HUES64 (cell line): ENCODE measurements around the gene ANXA4.
"Not testable (repeated sequence)": the region's sequence is repeated elsewhere in the genome, so short reads cannot be mapped to it uniquely, and the experiment has no call there.

Experiments used
- H3K27ac ChIP-seq: 2 replicates; pipeline ENCODE4 v1.7.0; 2013; ENCODE audit warnings: low read depth, low read length, inconsistent platforms
- H3K27me3 ChIP-seq: 2 replicates; pipeline ENCODE4 v1.6.1; 2013; ENCODE audit warnings: mild to moderate bottlenecking, low read length; ENCODE audit not compliant: insufficient read depth
- H3K36me3 ChIP-seq: 2 replicates; pipeline ENCODE4 v1.6.1; 2013; ENCODE audit warnings: mild to moderate bottlenecking, low read length; ENCODE audit not compliant: insufficient read depth
- H3K4me1 ChIP-seq: 2 replicates; pipeline ENCODE4 v1.6.1; 2013; ENCODE audit warnings: mild to moderate bottlenecking, low read length, moderate library complexity; ENCODE audit not compliant: insufficient read depth
- H3K4me3 ChIP-seq: 2 replicates; pipeline ENCODE4 v1.5.1; 2013; ENCODE audit warnings: mild to moderate bottlenecking, low read length, moderate library complexity
- H3K9ac ChIP-seq: 2 replicates; pipeline ENCODE4 v1.6.1; 2013; ENCODE audit warnings: mild to moderate bottlenecking, low read depth, low read length
- H3K9me3 ChIP-seq: 2 replicates; pipeline ENCODE4 v1.6.1; 2013; ENCODE audit warnings: low read depth, low read length; ENCODE audit not compliant: insufficient read depth
- WGBS: fragments of 150-250, 120-280 bp; methylation state at CpG from one replicate; pipeline ENCODE4 v1.1.7; 2013; ENCODE audit warnings: missing lambda C conversion rate; 5-methylcytosine and 5-hydroxymethylcytosine counted together

Gene ANXA4

GRCh38 chr2:69815717-69816116, 73.8 kb downstream of the ANXA4 start:
- Histone ChIP-seq H3K4me1 (0 out of 2 replicates have a peak, but pooled peaks cover 3% of the 10 kb centered on the region), H3K36me3 (0 out of 2 replicates have a peak, but pooled peaks cover 2% of the 10 kb centered on the region), H3K27me3 (no peaks in the 10 kb centered on the region), H3K9me3 (no peaks in the 10 kb centered on the region), H3K9ac (no peak overlapping the region), H3K27ac (no peak overlapping the region), H3K4me3 (no peak overlapping the region)
- WGBS = 80% methylated on average over 1 of the region's 1 CpG

- Histone ChIP-seq H3K4me3 (no peak overlapping the region), H3K27me3 (no peaks in the 10 kb centered on the region), H3K36me3 (0 out of 2 replicates have a peak, but pooled peaks cover 5% of the 10 kb centered on the region), H3K27ac (no peak overlapping the region), H3K9me3 (no peaks in the 10 kb centered on the region), H3K9ac (no peak overlapping the region), H3K4me1 (0 out of 2 replicates have a peak, but pooled peaks cover 3% of the 10 kb centered on the region)
- WGBS = 17% methylated on average over 2 of the region's 3 CpGs
These were observed 75.1 kb downstream of the ANXA4 start for GRCh38 chr2:69816923-69817542.

DNA sequence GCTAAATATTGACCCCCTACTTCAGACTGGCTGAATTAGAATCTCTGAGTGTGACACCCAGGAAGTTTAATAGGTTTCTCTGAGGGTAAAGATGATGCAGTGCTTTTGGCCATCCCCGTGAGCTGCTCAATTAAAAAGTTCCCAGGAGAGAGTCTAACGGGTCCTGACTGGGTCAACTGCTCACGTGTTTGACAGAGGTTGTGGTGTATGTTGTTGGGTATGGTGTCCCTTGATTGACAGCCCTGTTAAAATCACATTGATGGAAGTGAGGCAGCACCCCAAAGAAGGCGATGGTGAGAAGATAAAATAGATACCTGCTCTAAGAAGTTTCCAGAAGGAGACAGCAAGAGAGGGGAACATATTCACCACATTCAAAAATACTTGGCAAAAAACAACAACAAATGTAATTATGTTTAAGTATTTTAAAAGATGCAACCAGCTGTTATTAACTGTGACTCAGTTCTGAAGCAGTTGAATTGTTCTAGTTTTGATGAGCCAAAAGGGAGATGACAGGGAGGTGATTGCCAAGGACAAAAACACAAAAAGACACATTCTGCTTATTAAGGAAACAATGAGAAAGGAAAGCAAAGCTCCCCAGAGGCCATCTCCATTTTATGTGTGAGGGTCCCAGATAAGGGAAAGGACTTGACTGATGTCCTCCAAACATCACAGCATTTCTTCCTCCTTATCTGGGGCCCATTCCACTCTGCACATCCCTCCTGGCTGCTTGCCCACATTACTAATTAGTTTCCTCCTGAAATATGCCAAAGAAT, 76.0 kb downstream of the ANXA4 start:
- H3K9me3 ChIP-seq = no peaks in the 10 kb centered on the region
- H3K4me1 ChIP-seq = 0 out of 2 replicates have a peak, but pooled peaks cover 3% of the 10 kb centered on the region
- no peak overlapping the region for H3K4me3 ChIP-seq
- 0 out of 2 replicates have a peak, but pooled peaks cover 5% of the 10 kb centered on the region for H3K36me3 ChIP-seq
- no peaks in the 10 kb centered on the region for H3K27me3 ChIP-seq
- H3K27ac ChIP-seq = no peak overlapping the region
- H3K9ac ChIP-seq = no peak overlapping the region
- 86% methylated on average over 4 of the region's 4 CpGs for whole genome bisulfite sequencing

GRCh38 chr2:69827796-69828540, 86.0 kb downstream of the ANXA4 start:
- no peaks in the 10 kb centered on the region for H3K9me3 ChIP-seq
- no peak overlapping the region for H3K27ac ChIP-seq
- H3K4me3 ChIP-seq = no peak overlapping the region
- 93% methylated on average over 9 of the region's 9 CpGs for WGBS
- peaks cover 14% of the 10 kb centered on the region for H3K36me3 ChIP-seq
- H3K4me1 ChIP-seq = peaks cover 17% of the 10 kb centered on the region; the same call in 1 of the 2 replicates
- H3K27me3 ChIP-seq = no peaks in the 10 kb centered on the region
- H3K9ac ChIP-seq = no peak overlapping the region

- Histone ChIP-seq H3K4me1 (peaks cover 17% of the 10 kb centered on the region; the same call in 1 of the 2 replicates), H3K27ac (peak overlapping the region; percentile 99)
- 20% methylated on average over 7 of the region's 7 CpGs for WGBS
These were observed 87.0 kb downstream of the ANXA4 start for GRCh38 chr2:69828938-69829255.

DNA sequence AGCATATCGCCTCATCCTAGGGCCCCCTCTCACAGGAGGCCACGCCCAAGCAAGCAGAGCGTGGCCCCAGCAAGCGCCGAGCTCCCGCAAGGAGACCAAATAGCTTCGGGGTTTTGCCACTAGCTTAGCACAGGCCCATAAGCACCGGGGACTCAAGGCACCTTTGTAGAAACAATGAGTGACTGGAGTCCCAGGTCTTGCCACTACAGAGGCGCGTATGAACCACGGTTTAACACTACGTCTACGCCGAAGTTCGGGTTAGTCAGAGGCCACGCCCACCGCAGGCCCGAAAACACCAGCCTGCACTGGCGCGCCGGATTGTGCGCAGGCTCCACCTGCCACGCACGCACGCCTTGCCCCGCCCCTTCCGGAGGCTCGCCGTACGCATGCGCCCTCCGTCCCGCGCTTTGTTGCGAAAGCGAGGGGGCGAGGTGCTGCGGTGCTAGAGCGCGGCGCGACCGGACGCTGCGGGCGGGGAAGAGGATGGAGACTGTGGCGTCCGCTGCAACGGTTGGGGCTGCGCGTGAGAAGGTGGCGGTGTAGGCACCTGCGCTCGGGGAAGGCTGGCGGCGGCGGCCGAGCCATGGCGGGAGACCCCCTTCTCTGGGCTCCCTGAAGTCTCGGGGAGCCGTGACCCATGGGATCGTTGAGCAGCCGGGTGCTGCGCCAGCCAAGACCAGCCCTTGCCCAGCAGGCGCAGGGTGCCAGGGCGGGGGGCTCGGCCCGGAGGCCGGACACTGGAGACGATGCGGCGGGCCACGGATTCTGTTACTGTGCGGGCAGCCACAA, 87.5 kb downstream of the ANXA4 start, which contains the start of gene GMCL1:
GMCL1 (plus strand) TSS at position 405 of the 789 bp plus-strand sequence; CDS start at position 638, 233 bp downstream.
- peak within 1 kb of the TSS; percentile 93 for H3K9ac ChIP-seq
- peak within 1 kb of the TSS; percentile 99 for H3K27ac ChIP-seq
- no peaks in the 10 kb centered on the region for H3K27me3 ChIP-seq
- no peaks in the 10 kb centered on the region for H3K9me3 ChIP-seq
- H3K4me3 ChIP-seq = peak within 1 kb of the TSS; percentile 96
- WGBS = under 1% methylated on average over 74 of the region's 74 CpGs
- H3K36me3 ChIP-seq = peaks cover 23% of the 10 kb centered on the region
- H3K4me1 ChIP-seq = peaks cover 17% of the 10 kb centered on the region; the same call in 1 of the 2 replicates

More at GRCh38 chr2:69828938-69829255, 87.0 kb downstream of the ANXA4 start:
- no peaks in the 10 kb centered on the region for H3K27me3 ChIP-seq
- H3K9me3 ChIP-seq = no peaks in the 10 kb centered on the region
- H3K9ac ChIP-seq = peak overlapping the region; percentile 93
- H3K36me3 ChIP-seq = peaks cover 23% of the 10 kb centered on the region
- peak overlapping the region; percentile 96 for H3K4me3 ChIP-seq

GRCh38 chr2:69830045-69830905, 88.3 kb downstream of the ANXA4 start:
- Histone ChIP-seq H3K27me3 (no peaks in the 10 kb centered on the region), H3K4me3 (peak overlapping the region; percentile 96), H3K36me3 (peaks cover 23% of the 10 kb centered on the region), H3K9me3 (no peaks in the 10 kb centered on the region), H3K9ac (peak overlapping the region; percentile 93), H3K4me1 (peaks cover 17% of the 10 kb centered on the region; the same call in 1 of the 2 replicates), H3K27ac (peak overlapping the region; percentile 15; the same call in 1 of the 2 replicates)
- 4% methylated on average over 45 of the region's 45 CpGs for WGBS

GRCh38 chr2:69830906-69831241, 88.9 kb downstream of the ANXA4 start:
- 92% methylated on average over 13 of the region's 13 CpGs for WGBS
- H3K9ac ChIP-seq, H3K27ac ChIP-seq, H3K27me3 ChIP-seq, H3K9me3 ChIP-seq: not testable (repeated sequence)
- Histone ChIP-seq H3K4me3 (peak overlapping the region; percentile 96), H3K36me3 (peaks cover 23% of the 10 kb centered on the region), H3K4me1 (peaks cover 17% of the 10 kb centered on the region; the same call in 1 of the 2 replicates)

DNA sequence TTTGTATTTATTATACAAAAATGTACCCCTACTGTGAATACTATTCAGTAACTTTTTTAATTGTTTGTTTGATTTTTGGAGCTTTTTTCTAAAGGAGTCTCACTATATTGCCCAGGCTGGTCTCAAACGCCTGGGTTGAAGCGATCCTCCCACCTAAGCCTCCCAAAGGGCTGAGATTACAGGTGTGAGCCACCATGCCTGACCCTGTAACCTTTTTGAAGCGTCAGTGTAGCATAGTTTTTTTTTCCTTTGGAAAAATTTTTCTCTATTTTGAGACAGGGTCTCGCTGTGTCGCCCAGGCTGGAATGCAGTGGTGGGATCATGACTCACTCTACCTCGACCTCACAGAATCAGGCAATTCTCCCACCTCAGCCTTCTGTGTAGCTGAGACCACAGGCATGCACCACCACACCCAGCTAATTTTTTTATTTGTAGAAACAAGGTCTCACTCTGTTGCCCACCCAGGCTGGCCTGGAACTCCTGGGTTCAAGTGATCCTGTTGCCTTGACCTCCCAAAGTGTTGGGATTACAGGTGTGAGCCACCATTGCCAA, 89.5 kb downstream of the ANXA4 start:
- Histone ChIP-seq H3K9ac (no peak overlapping the region), H3K4me1 (peaks cover 17% of the 10 kb centered on the region; the same call in 1 of the 2 replicates), H3K9me3 (no peaks in the 10 kb centered on the region), H3K27ac (no peak overlapping the region), H3K36me3 (peaks cover 23% of the 10 kb centered on the region), H3K27me3 (no peaks in the 10 kb centered on the region), H3K4me3 (peak overlapping the region; percentile 96; the same call in 1 of the 2 replicates)
- WGBS = 94% methylated on average over 6 of the region's 6 CpGs
